NCI-H2227 treated with DMSO at 0.1 percent for 48 hours (cell line): Measurements from ENCODE around the gene MLXIPL.
A peak's percentile ranks its signal among the peaks of the same experiment; 100 is the strongest.
"Not testable (repeated sequence)": the region's sequence is repeated elsewhere in the genome, so short reads cannot be mapped to it uniquely, and the experiment has no call there.

Experiments used
- DNase-seq: peaks from one replicate; lab custom pipeline; 2025; lab: John Stamatoyannopoulos, UW

Gene MLXIPL

GRCh38 chr7:73577627-73578341 lies 46.5 kb downstream of the MLXIPL start:
- no peak for DNase-seq

GRCh38 chr7:73573791-73574190 lies 50.5 kb downstream of the MLXIPL start:
- no peak for DNase-seq

- no peak for DNase-seq
These were observed 51.0 kb downstream of the MLXIPL start for GRCh38 chr7:73573276-73573675.

GRCh38 chr7:73572767-73573186 lies 51.5 kb downstream of the MLXIPL start:
- DNase-seq: no peak

- no peak for DNase-seq
These were observed 53.3 kb downstream of the MLXIPL start for GRCh38 chr7:73570977-73571376.

- no peak for DNase-seq
These were observed 53.8 kb downstream of the MLXIPL start for GRCh38 chr7:73570521-73570920.

GRCh38 chr7:73569042-73569608 lies 55.2 kb downstream of the MLXIPL start:
- DNase-seq: no peak

- no peak for DNase-seq
These were observed 56.3 kb downstream of the MLXIPL start for GRCh38 chr7:73567846-73568685.

- no peak for DNase-seq
These were observed 57.2 kb downstream of the MLXIPL start for GRCh38 chr7:73567140-73567539.

GRCh38 chr7:73566431-73566830 lies 57.9 kb downstream of the MLXIPL start:
- DNase-seq: not testable (repeated sequence)

GRCh38 chr7:73565675-73566340 lies 58.5 kb downstream of the MLXIPL start:
- no peak for DNase-seq

GRCh38 chr7:73560109-73560835 lies 64.0 kb downstream of the MLXIPL start:
- no peak for DNase-seq

- DNase-seq: peak; percentile 87
These were observed 66.7 kb downstream of the MLXIPL start, which contains the start of gene BCL7B for GRCh38 chr7:73557397-73558257. Gene BCL7B, minus strand, starts transcription at chr7:73557690. Its CDS starts 112 bp downstream, at chr7:73557578.

GRCh38 chr7:73557108-73557396 lies 67.3 kb downstream of the MLXIPL start:
- DNase-seq: peak; percentile 92

- DNase-seq: no peak
These were observed 67.9 kb downstream of the MLXIPL start for GRCh38 chr7:73556208-73557107.

- no peak for DNase-seq
These were observed 68.8 kb downstream of the MLXIPL start for GRCh38 chr7:73555411-73555982.

GRCh38 chr7:73550093-73550492 lies 74.2 kb downstream of the MLXIPL start:
- DNase-seq: not testable (repeated sequence)

GRCh38 chr7:73549176-73549575 lies 75.1 kb downstream of the MLXIPL start:
- DNase-seq: no peak

GRCh38 chr7:73547841-73548240 lies 76.5 kb downstream of the MLXIPL start:
- DNase-seq: no peak
